HEK293 (cell line): Measurements from ENCODE around the gene RECK.

Experiments
- CTCF ChIP-seq: fragments of 450-650 bp; formaldehyde crosslinking; IDR thresholded peaks from 2 replicates; pipeline ENCODE4 v1.5.1; 2016; ENCODE audit warnings: missing biosample characterization, missing genetic modification characterization
- PRDM4 ChIP-seq: fragments of 450-650 bp; formaldehyde crosslinking; IDR thresholded peaks from 2 replicates; pipeline ENCODE4 v1.5.1; 2017; ENCODE audit warnings: missing biosample characterization, missing genetic modification characterization
- SP2 ChIP-seq: fragments of 450-650 bp; formaldehyde crosslinking; IDR thresholded peaks from 2 replicates; pipeline ENCODE4 v1.5.1; 2016; ENCODE audit warnings: missing biosample characterization, missing genetic modification characterization
- TCF7L2 ChIP-seq: IDR thresholded peaks from 2 replicates; pipeline ENCODE4 v1.6.1; 2011; ENCODE audit warnings: low read depth, mild to moderate bottlenecking, inconsistent platforms, low read length, moderate library complexity, borderline replicate concordance
- TRIM28 ChIP-seq: IDR thresholded peaks from 2 replicates; pipeline ENCODE4 v1.6.1; 2011; ENCODE audit warnings: low read length, control low read depth, borderline replicate concordance
- ZNF112 ChIP-seq: fragments of 450-650 bp; formaldehyde crosslinking; IDR thresholded peaks from 2 replicates; pipeline ENCODE4 v1.5.0; 2017; ENCODE audit warnings: missing biosample characterization, missing genetic modification characterization
- ZNF146 ChIP-seq: fragments of 450-650 bp; formaldehyde crosslinking; IDR thresholded peaks from 2 replicates; pipeline ENCODE4 v1.5.1; 2016; ENCODE audit warnings: missing biosample characterization, missing genetic modification characterization
- ZNF423 ChIP-seq: fragments of 450-650 bp; formaldehyde crosslinking; IDR thresholded peaks from 2 replicates; pipeline ENCODE4 v1.5.1; 2016; ENCODE audit warnings: missing biosample characterization, missing genetic modification characterization
- ZNF433 ChIP-seq: fragments of 450-650 bp; formaldehyde crosslinking; IDR thresholded peaks from 2 replicates; pipeline ENCODE4 v1.5.1; 2016; ENCODE audit warnings: missing biosample characterization, missing genetic modification characterization, low read depth
- ZNF548 ChIP-seq: fragments of 450-650 bp; formaldehyde crosslinking; IDR thresholded peaks from 2 replicates; pipeline ENCODE4 v1.5.1; 2016; ENCODE audit warnings: missing biosample characterization, missing genetic modification characterization
- TF ChIP-seq, protein P1 (sequence below): fragments of 450-650 bp; formaldehyde crosslinking; conservative IDR thresholded peaks from 2 replicates; pipeline ENCODE4 v1.5.1; 2016; ENCODE audit warnings: low read depth, missing biosample characterization, missing genetic modification characterization

- TF ChIP-seq TCF7L2 (no peak), ZNF423 (tag by site-specific recombination) (no peak), ZNF146 (no peak), SP2 (no peak), ZNF548 (tag by site-specific recombination) (no peak), CTCF (no peak), PRDM4 (tag by site-specific recombination) (no peak), ZNF433 (tag by site-specific recombination) (no peak), ZNF112 (no peak), TRIM28 (no peak)
- TF ChIP-seq, protein P1, sequence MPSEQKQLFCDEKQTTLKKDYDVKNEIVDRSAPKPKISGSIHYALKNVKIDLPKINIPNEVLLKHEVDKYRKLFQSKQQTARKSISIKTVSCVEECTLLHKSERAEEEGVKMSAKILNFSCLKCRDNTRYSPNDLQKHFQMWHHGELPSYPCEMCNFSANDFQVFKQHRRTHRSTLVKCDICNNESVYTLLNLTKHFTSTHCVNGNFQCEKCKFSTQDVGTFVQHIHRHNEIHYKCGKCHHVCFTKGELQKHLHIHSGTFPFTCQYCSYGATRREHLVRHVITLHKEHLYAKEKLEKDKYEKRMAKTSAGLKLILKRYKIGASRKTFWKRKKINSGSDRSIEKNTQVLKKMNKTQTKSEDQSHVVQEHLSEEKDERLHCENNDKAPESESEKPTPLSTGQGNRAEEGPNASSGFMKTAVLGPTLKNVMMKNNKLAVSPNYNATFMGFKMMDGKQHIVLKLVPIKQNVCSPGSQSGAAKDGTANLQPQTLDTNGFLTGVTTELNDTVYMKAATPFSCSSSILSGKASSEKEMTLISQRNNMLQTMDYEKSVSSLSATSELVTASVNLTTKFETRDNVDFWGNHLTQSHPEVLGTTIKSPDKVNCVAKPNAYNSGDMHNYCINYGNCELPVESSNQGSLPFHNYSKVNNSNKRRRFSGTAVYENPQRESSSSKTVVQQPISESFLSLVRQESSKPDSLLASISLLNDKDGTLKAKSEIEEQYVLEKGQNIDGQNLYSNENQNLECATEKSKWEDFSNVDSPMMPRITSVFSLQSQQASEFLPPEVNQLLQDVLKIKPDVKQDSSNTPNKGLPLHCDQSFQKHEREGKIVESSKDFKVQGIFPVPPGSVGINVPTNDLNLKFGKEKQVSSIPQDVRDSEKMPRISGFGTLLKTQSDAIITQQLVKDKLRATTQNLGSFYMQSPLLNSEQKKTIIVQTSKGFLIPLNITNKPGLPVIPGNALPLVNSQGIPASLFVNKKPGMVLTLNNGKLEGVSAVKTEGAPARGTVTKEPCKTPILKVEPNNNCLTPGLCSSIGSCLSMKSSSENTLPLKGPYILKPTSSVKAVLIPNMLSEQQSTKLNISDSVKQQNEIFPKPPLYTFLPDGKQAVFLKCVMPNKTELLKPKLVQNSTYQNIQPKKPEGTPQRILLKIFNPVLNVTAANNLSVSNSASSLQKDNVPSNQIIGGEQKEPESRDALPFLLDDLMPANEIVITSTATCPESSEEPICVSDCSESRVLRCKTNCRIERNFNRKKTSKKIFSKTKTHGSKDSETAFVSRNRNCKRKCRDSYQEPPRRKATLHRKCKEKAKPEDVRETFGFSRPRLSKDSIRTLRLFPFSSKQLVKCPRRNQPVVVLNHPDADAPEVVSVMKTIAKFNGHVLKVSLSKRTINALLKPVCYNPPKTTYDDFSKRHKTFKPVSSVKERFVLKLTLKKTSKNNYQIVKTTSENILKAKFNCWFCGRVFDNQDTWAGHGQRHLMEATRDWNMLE: no peak
Observed at GRCh38 chr9:36006549-36007315, 30.0 kb upstream of the RECK start.
